Calu3 (cell line): Measurements from ENCODE around the gene ARVCF. TPM values are rescaled to one million over a fixed set of nuclear protein-coding genes. Genes with fewer than 3 reads are reported as not detected.

Experiments used
- BruUV-seq: library from RNA; stranded (reverse); fragments of 400-500 nt; replicated peaks from 2 replicates; lab custom pipeline; 2021; lab: Mats Ljungman, UMichigan
- CTCF ChIA-PET: fragments of 300-600 bp; sonication (Branson Sonifier 250); formaldehyde crosslinking; loops from one replicate; lab custom pipeline; 2022; ENCODE audit warnings: antibody characterized with exemption; lab: Charles Lee
- DNase-seq: peaks from one replicate; pipeline ENCODE4 v3.0.0; 2022
- H3K27ac Mint-ChIP-seq: one replicate; pipeline ENCODE4 v1.8.0; 2022; ENCODE audit warnings: mixed read lengths; ENCODE audit not compliant: unreplicated experiment
- H3K27me3 Mint-ChIP-seq: one replicate; pipeline ENCODE4 v1.8.0; 2022; ENCODE audit warnings: mixed read lengths; ENCODE audit not compliant: unreplicated experiment
- H3K36me3 Mint-ChIP-seq: one replicate; pipeline ENCODE4 v1.8.0; 2022; ENCODE audit warnings: mild to moderate bottlenecking, moderate library complexity, mixed read lengths; ENCODE audit not compliant: insufficient read depth, unreplicated experiment
- H3K4me1 Mint-ChIP-seq: one replicate; pipeline ENCODE4 v1.8.0; 2022; ENCODE audit warnings: mild to moderate bottlenecking, low read depth, mixed read lengths; ENCODE audit not compliant: unreplicated experiment
- H3K4me3 Mint-ChIP-seq: one replicate; pipeline ENCODE4 v1.8.0; 2022; ENCODE audit warnings: mild to moderate bottlenecking, low read depth, moderate library complexity, mixed read lengths; ENCODE audit not compliant: unreplicated experiment
- H3K9me3 Mint-ChIP-seq: one replicate; pipeline ENCODE4 v1.8.0; 2022; ENCODE audit warnings: low read depth, mixed read lengths; ENCODE audit not compliant: unreplicated experiment
- CTCF ChIP-seq: fragments of 200-600 bp; IDR thresholded peaks from one replicate; pipeline ENCODE4 v1.8.0; 2022; ENCODE audit warnings: antibody characterized with exemption; ENCODE audit not compliant: unreplicated experiment
- intact Hi-C: fragments of 100-400 bp; cut with micrococcal nuclease; formaldehyde crosslinking; loops from one replicate; pipeline ENCODE4 v1.10.0; 2022; ENCODE audit not compliant: unreplicated experiment
- total RNA-seq: library from RNA; stranded (reverse); gene quantifications from 2 replicates; pipeline ENCODE4 v1.2.3, GENCODE V29; 2022

The ARVCF gene
- total RNA-seq, 1 experiment from 2014 or later, result 19.7 TPM

DNA sequence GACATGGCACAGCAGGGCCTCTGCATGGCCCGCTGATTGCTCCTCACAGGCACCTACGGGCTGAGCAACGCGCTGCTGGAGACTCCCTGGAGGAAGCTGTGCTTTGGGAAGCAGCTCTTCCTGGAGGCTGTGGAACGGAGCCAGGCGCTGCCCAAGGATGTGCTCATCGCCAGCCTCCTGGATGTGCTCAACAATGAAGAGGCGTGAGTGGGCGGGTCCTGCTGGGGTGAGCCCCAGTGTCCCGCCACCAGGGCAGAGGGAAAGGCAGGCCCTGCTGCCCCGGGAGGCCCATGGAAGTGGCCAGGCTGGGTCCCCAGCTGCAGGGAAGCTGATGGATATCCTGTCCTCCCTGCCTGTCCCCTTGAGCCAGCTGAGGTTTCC lies 44.8 kb upstream of the ARVCF start:
- Mint-ChIP-seq H3K4me1 (no peaks in the 10 kb centered on the region), H3K4me3 (no peak overlapping the region), H3K9me3 (no peaks in the 10 kb centered on the region), H3K27me3 (no peaks in the 10 kb centered on the region), H3K36me3 (peaks cover 8% of the 10 kb centered on the region), H3K27ac (no peak overlapping the region)
- BruUV-seq, result no TSS peak
- no peak for TF ChIP-seq CTCF
- intact Hi-C loops, result no loop called here
- CTCF ChIA-PET, result interaction anchor here (0.5 to 0.7 kb wide), 2 partner anchors 99 to 237 kb away, joined by 3 read pairs; no protein-coding TSS in a partner anchor
- no peak for DNase-seq

GRCh38 chr22:20060700-20061480 lies 44.3 kb upstream of the ARVCF start:
- no peaks in the 10 kb centered on the region for H3K27me3 Mint-ChIP-seq
- CTCF ChIA-PET, result interaction anchor here (0.5 to 0.7 kb wide), 2 partner anchors 98 to 237 kb away, joined by 3 read pairs; no protein-coding TSS in a partner anchor
- DNase-seq, result no peak
- no TSS peak for BruUV-seq
- H3K4me3 Mint-ChIP-seq, result no peak overlapping the region
- intact Hi-C loops, result no loop called here
- peaks cover 8% of the 10 kb centered on the region for H3K36me3 Mint-ChIP-seq
- H3K4me1 Mint-ChIP-seq, result no peaks in the 10 kb centered on the region
- TF ChIP-seq CTCF, result no peak
- no peak overlapping the region for H3K27ac Mint-ChIP-seq
- no peaks in the 10 kb centered on the region for H3K9me3 Mint-ChIP-seq

DNA sequence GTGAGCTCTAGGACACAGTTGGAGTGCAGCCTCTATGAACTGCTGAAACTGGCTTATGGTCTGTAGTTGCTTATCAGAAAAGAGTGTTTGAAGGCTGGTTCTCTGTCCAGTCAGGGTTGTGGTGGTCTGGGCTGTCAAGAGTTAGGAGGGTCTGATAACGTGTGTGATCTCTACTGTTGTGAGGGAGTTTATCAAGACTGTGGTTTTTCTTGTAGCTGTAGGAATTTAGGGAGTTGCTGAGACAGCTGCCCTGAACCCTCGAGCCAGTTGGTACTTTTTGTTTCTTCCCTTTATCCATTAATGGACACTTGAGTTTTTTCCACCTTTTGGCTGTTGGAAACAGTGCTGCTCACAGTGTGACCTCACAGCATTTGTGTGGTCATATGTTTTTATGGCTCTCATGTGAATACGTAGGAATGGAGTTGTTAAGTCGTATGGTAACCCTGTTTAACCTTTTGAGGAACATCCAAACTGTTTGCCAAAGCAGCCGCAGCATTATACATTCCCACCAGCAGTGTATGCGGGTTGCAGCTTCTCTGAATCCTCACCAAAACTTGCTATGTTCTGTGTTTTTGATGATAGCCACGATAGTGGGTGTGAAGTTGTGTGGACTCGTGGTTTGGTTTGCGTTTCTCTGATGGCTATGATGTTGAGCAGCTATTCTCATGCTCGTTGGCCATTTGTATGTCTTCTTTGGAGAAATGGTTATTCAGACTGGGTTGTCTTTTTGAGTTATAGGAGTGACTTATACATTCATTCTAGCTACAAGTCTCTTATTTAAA lies 42.6 kb upstream of the ARVCF start:
- DNase-seq, result no peak
- BruUV-seq, result no TSS peak
- intact Hi-C loops, result no loop called here
- TF ChIP-seq CTCF, result no peak
- H3K4me3 Mint-ChIP-seq, result no peak overlapping the region
- H3K27me3 Mint-ChIP-seq, result no peaks in the 10 kb centered on the region
- H3K9me3 Mint-ChIP-seq, result no peaks in the 10 kb centered on the region
- H3K4me1 Mint-ChIP-seq, result no peaks in the 10 kb centered on the region
- no peak overlapping the region for H3K27ac Mint-ChIP-seq
- CTCF ChIA-PET, result no interaction called here
- peaks cover 8% of the 10 kb centered on the region for H3K36me3 Mint-ChIP-seq

GRCh38 chr22:20057596-20058268 lies 41.1 kb upstream of the ARVCF start:
- Mint-ChIP-seq H3K36me3 (peaks cover 12% of the 10 kb centered on the region), H3K27me3 (no peaks in the 10 kb centered on the region), H3K27ac (no peak overlapping the region), H3K4me1 (no peaks in the 10 kb centered on the region), H3K4me3 (no peak overlapping the region), H3K9me3 (no peaks in the 10 kb centered on the region)
- intact Hi-C loops, result no loop called here
- CTCF ChIA-PET, result no interaction called here
- BruUV-seq, result no TSS peak
- no peak for TF ChIP-seq CTCF
- DNase-seq, result no peak
